ENCODE measurements around the gene AHCYL2.
"Not testable (repeated sequence)": the region's sequence is repeated elsewhere in the genome, so short reads cannot be mapped to it uniquely, and the experiment has no call there.

The AHCYL2 gene

DNA sequence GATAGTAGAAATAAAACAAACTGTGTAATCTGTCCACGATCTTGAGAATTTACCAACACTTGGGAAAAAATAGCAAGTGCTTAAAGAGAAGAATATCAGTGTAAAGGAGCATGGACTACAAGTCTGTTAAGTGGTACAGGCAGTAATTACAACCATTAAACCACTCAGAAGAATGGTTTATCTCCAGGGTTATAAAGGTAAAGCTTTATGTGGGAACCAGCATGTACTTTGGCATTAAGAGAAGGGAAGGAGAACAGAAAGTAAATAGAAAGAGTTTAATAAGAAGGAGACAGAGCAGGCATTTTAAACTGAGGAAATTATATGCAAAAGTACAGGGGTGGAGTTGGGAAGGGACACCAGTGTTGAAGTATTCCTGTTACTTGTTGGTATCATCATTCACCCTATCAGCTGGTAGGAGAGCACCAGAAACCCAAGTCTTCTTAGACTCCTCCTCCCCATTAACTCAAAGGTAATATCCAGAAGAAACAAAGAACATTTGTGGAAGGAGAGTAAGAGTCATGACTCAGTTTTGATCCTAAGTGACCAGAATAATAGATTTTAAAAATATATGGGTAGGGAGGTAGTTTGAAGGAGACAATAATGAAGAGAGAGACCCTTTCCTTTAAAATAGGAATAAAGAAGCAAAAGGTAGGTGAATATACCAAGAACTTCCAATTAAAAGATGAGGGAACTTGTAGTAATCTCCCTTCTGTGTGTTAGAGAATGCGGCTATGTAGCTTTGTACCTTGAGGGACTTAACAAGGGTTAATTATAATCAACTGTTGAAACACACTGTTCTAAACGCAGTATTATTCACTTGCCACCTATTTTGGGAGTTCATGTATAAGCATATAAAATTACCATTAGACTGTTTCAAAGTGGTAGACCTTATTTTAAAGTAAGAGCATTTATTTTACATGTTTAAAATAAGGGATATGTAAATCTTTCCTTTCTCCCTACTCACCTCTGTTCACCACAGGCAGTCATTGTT, 117.3 kb downstream of the AHCYL2 start:
- Histone ChIP-seq H3K27me3 (ENCODE audit: control insufficient read depth, insufficient read depth, low read length) (no peaks in the 10 kb centered on the region), H3K9me3 (replicated peaks; ENCODE audit: low read length) (no peaks in the 10 kb centered on the region), H3K9ac (ENCODE audit: low read depth, low read length) (no peak overlapping the region), H3K4me1 (ENCODE audit: control insufficient read depth, insufficient read depth, low read length) (peaks cover 6% of the 10 kb centered on the region), H3K36me3 (ENCODE audit: insufficient read depth, low read length) (no peaks in the 10 kb centered on the region), H3K4me2 (ENCODE audit: low read length) (no peak overlapping the region), H3K4me3 (ENCODE audit: low read length) (no peak overlapping the region)

DNA sequence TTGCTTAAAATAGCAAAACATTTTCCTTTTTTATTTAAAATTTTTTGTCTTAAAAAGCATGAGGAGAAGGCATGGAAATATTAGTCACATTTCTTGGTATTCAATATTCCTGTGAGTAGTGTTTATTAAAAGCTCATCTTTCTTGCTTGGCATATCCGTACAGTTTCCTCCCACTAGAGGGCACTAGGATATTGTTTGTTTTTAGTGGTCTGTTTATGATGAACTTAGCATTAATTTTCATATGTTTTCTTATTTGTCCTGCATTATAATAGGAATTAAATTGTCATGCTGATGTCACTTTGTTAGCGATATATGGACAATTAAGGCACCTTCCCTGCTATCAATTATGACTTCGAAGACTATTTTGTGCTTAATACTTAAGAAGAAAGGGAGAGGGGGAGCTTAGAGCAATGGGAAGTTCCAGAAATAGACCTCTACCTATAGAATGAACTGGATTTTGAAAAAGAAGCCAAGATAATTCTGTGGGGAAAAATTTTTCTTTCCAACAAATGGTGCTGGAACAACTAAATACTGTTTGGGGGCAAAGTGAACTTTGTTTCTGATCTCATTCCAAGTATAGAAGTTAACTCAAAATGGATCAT, 118.4 kb downstream of the AHCYL2 start:
- no peak overlapping the region for H3K9ac ChIP-seq (ENCODE audit: low read depth, low read length)
- no peaks in the 10 kb centered on the region for H3K36me3 ChIP-seq (ENCODE audit: insufficient read depth, low read length)
- H3K4me3 ChIP-seq (ENCODE audit: low read length), result no peak overlapping the region
- H3K4me1 ChIP-seq (ENCODE audit: control insufficient read depth, insufficient read depth, low read length), result peaks cover 6% of the 10 kb centered on the region
- H3K27me3 ChIP-seq (ENCODE audit: control insufficient read depth, insufficient read depth, low read length), result no peaks in the 10 kb centered on the region
- no peak overlapping the region for H3K4me2 ChIP-seq (ENCODE audit: low read length)
- no peaks in the 10 kb centered on the region for H3K9me3 ChIP-seq (replicated peaks; ENCODE audit: low read length)

- H3K4me1 ChIP-seq (ENCODE audit: control insufficient read depth, insufficient read depth, low read length), result peaks cover 6% of the 10 kb centered on the region
Observed at GRCh38 chr7:129347330-129347729, 122.5 kb downstream of the AHCYL2 start.

DNA sequence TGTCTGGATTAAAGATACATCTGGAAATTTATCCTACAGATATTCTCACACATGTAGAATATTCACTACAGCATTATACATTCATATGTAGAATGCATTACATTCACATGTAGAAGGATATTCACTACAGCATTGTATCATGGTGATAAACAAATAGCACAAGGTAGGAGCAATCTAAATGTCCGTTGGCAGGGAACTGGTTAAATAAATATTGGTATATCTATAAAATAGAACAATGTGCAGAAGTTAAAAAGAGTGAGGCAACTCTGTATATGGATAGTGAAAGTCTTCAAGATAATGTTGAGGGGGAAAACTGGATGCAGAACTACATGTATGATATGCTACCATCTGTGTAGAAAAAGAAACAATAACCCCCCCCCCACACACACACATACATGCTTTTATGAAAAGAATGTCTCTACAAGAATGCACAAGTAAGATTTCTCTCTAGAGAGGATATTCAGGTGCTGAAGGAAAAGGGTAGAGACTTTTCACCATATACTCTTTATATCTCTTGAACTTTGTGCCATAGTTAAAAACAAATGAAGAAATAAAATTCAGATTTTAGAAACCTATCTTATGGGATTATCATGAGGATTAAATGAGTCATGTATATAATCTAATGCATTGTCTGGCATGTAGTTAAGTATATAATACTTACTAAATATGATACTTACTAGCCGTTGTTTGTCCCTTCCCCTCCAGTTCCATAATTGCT, 123.4 kb downstream of the AHCYL2 start:
- Histone ChIP-seq H3K9ac (ENCODE audit: low read depth, low read length) (no peak overlapping the region), H3K36me3 (ENCODE audit: insufficient read depth, low read length) (no peaks in the 10 kb centered on the region), H3K27me3 (ENCODE audit: control insufficient read depth, insufficient read depth, low read length) (no peaks in the 10 kb centered on the region), H3K9me3 (replicated peaks; ENCODE audit: low read length) (no peaks in the 10 kb centered on the region), H3K4me2 (ENCODE audit: low read length) (no peak overlapping the region), H3K4me3 (ENCODE audit: low read length) (no peak overlapping the region), H3K4me1 (ENCODE audit: control insufficient read depth, insufficient read depth, low read length) (peaks cover 6% of the 10 kb centered on the region)

More at GRCh38 chr7:129347330-129347729, 122.5 kb downstream of the AHCYL2 start:
- H3K36me3 ChIP-seq (ENCODE audit: insufficient read depth, low read length), result no peaks in the 10 kb centered on the region
- no peak overlapping the region for H3K9ac ChIP-seq (ENCODE audit: low read depth, low read length)
- no peaks in the 10 kb centered on the region for H3K9me3 ChIP-seq (replicated peaks; ENCODE audit: low read length)
- H3K27me3 ChIP-seq (ENCODE audit: control insufficient read depth, insufficient read depth, low read length), result no peaks in the 10 kb centered on the region
- no peak overlapping the region for H3K4me3 ChIP-seq (ENCODE audit: low read length)
- no peak overlapping the region for H3K4me2 ChIP-seq (ENCODE audit: low read length)

- no peak overlapping the region for H3K4me2 ChIP-seq (ENCODE audit: low read length)
- no peaks in the 10 kb centered on the region for H3K27me3 ChIP-seq (ENCODE audit: control insufficient read depth, insufficient read depth, low read length)
- no peak overlapping the region for H3K4me3 ChIP-seq (ENCODE audit: low read length)
- no peaks in the 10 kb centered on the region for H3K4me1 ChIP-seq (ENCODE audit: control insufficient read depth, insufficient read depth, low read length)
- no peak overlapping the region for H3K9ac ChIP-seq (ENCODE audit: low read depth, low read length)
- H3K36me3 ChIP-seq (ENCODE audit: insufficient read depth, low read length), result no peaks in the 10 kb centered on the region
- H3K9me3 ChIP-seq (replicated peaks; ENCODE audit: low read length), result no peaks in the 10 kb centered on the region
Observed at GRCh38 chr7:129351320-129351719, 126.5 kb downstream of the AHCYL2 start.

DNA sequence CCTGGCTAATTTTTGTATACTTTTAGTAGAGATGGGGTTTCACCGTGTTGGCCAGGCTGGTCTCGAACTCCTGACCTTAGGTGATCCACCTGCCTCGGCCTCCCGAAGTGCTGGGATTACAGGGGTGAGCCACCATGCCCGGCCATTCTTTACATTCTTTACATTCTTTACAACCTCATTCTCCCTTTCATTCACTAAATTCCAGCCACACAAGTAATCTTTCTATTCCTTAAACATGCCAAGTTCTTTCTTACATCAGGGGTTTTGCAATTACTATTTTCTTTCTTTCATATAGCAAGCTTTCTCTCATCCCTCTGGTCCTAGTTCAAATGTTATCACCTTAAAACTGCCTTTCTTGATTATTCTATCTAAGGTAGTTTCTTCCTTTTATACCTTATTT, 128.3 kb downstream of the AHCYL2 start:
- not testable (repeated sequence) for H3K4me2 ChIP-seq (ENCODE audit: low read length); H3K27me3 ChIP-seq (ENCODE audit: control insufficient read depth, insufficient read depth, low read length); H3K9ac ChIP-seq (ENCODE audit: low read depth, low read length); H3K36me3 ChIP-seq (ENCODE audit: insufficient read depth, low read length); H3K4me3 ChIP-seq (ENCODE audit: low read length); H3K9me3 ChIP-seq (replicated peaks; ENCODE audit: low read length); H3K4me1 ChIP-seq (ENCODE audit: control insufficient read depth, insufficient read depth, low read length)

DNA sequence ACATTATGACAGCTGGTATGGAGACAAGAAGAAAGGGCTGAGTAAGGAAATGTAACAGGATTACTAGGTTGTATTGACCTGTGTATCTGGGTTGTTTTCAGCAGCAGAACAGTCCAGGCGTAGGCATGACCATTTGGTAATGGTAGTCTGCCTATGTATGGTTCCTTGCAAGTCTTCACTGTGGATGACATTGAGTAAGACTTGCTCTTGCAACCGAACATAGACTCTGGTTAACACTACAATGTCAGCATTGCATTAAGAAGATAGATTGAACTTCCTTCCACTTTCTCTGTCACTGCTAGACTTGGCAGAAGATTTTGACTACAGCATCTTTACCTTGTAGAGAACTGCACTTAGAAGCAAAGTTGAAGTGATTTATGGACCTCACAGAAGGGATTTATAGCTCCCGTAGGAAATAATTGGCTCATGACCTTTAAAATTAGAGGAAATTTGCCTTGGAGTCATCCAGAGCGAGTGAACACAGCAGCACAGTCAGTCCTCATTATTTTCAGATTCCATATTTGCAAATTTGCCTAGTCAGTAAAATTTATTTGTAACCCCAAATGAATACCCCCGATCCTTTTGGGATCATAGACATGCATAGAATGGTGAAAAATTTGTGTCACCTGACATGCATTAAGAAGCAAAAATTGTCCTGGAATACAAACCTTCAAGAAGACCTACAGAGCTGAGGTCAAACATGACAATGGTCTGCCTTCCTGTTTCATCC, 129.8 kb downstream of the AHCYL2 start:
- Histone ChIP-seq H3K9ac (ENCODE audit: low read depth, low read length) (no peak overlapping the region), H3K27me3 (ENCODE audit: control insufficient read depth, insufficient read depth, low read length) (no peaks in the 10 kb centered on the region), H3K4me1 (ENCODE audit: control insufficient read depth, insufficient read depth, low read length) (no peaks in the 10 kb centered on the region), H3K4me2 (ENCODE audit: low read length) (no peak overlapping the region), H3K9me3 (replicated peaks; ENCODE audit: low read length) (no peaks in the 10 kb centered on the region), H3K36me3 (ENCODE audit: insufficient read depth, low read length) (no peaks in the 10 kb centered on the region), H3K4me3 (ENCODE audit: low read length) (no peak overlapping the region)

GRCh38 chr7:129356176-129356575, 131.3 kb downstream of the AHCYL2 start:
- no peak overlapping the region for H3K4me2 ChIP-seq (ENCODE audit: low read length)
- H3K9me3 ChIP-seq (replicated peaks; ENCODE audit: low read length), result no peaks in the 10 kb centered on the region
- H3K9ac ChIP-seq (ENCODE audit: low read depth, low read length), result no peak overlapping the region
- no peaks in the 10 kb centered on the region for H3K4me1 ChIP-seq (ENCODE audit: control insufficient read depth, insufficient read depth, low read length)
- H3K36me3 ChIP-seq (ENCODE audit: insufficient read depth, low read length), result no peaks in the 10 kb centered on the region
- no peaks in the 10 kb centered on the region for H3K27me3 ChIP-seq (ENCODE audit: control insufficient read depth, insufficient read depth, low read length)
- no peak overlapping the region for H3K4me3 ChIP-seq (ENCODE audit: low read length)

GRCh38 chr7:129359176-129359575, 134.3 kb downstream of the AHCYL2 start:
- no peaks in the 10 kb centered on the region for H3K27me3 ChIP-seq (ENCODE audit: control insufficient read depth, insufficient read depth, low read length)
- no peaks in the 10 kb centered on the region for H3K36me3 ChIP-seq (ENCODE audit: insufficient read depth, low read length)
- H3K4me2 ChIP-seq (ENCODE audit: low read length), result no peak overlapping the region
- no peak overlapping the region for H3K4me3 ChIP-seq (ENCODE audit: low read length)
- no peaks in the 10 kb centered on the region for H3K4me1 ChIP-seq (ENCODE audit: control insufficient read depth, insufficient read depth, low read length)
- no peak overlapping the region for H3K9ac ChIP-seq (ENCODE audit: low read depth, low read length)
- H3K9me3 ChIP-seq (replicated peaks; ENCODE audit: low read length), result no peaks in the 10 kb centered on the region

- H3K4me1 ChIP-seq (ENCODE audit: control insufficient read depth, insufficient read depth, low read length), result no peaks in the 10 kb centered on the region
- H3K9me3 ChIP-seq (replicated peaks; ENCODE audit: low read length), result no peaks in the 10 kb centered on the region
Observed at GRCh38 chr7:129359638-129360037, 134.8 kb downstream of the AHCYL2 start.

GRCh38 chr7:129361771-129362170, 136.9 kb downstream of the AHCYL2 start:
- H3K27me3 ChIP-seq (ENCODE audit: control insufficient read depth, insufficient read depth, low read length), result no peaks in the 10 kb centered on the region
- no peak overlapping the region for H3K4me2 ChIP-seq (ENCODE audit: low read length)
- no peaks in the 10 kb centered on the region for H3K36me3 ChIP-seq (ENCODE audit: insufficient read depth, low read length)

More at GRCh38 chr7:129359638-129360037, 134.8 kb downstream of the AHCYL2 start:
- Histone ChIP-seq H3K36me3 (ENCODE audit: insufficient read depth, low read length) (no peaks in the 10 kb centered on the region), H3K4me2 (ENCODE audit: low read length) (no peak overlapping the region), H3K27me3 (ENCODE audit: control insufficient read depth, insufficient read depth, low read length) (no peaks in the 10 kb centered on the region), H3K4me3 (ENCODE audit: low read length) (no peak overlapping the region), H3K9ac (ENCODE audit: low read depth, low read length) (no peak overlapping the region)

More at GRCh38 chr7:129361771-129362170, 136.9 kb downstream of the AHCYL2 start:
- no peak overlapping the region for H3K9ac ChIP-seq (ENCODE audit: low read depth, low read length)
- H3K4me3 ChIP-seq (ENCODE audit: low read length), result no peak overlapping the region
- no peaks in the 10 kb centered on the region for H3K9me3 ChIP-seq (replicated peaks; ENCODE audit: low read length)
- H3K4me1 ChIP-seq (ENCODE audit: control insufficient read depth, insufficient read depth, low read length), result no peaks in the 10 kb centered on the region
